ENCODE results near the gene CALHM2. TPM values are rescaled to one million over a fixed set of nuclear protein-coding genes. Genes with fewer than 3 reads are reported as not detected.

Gene CALHM2
- total and polyA plus RNA-seq, 2 donors (not counting 1 experiment from before 2014, with no cell fraction given), result 16.3 to 42.8 TPM

- Mint-ChIP-seq H3K4me1 (no peaks in the 10 kb centered on the region), H3K4me3 (no peak overlapping the region), H3K9me3 (ENCODE audit: insufficient read depth) (no peaks in the 10 kb centered on the region), H3K27ac (no peak overlapping the region), H3K27me3 (no peaks in the 10 kb centered on the region)
- TF ChIP-seq, protein P1, sequence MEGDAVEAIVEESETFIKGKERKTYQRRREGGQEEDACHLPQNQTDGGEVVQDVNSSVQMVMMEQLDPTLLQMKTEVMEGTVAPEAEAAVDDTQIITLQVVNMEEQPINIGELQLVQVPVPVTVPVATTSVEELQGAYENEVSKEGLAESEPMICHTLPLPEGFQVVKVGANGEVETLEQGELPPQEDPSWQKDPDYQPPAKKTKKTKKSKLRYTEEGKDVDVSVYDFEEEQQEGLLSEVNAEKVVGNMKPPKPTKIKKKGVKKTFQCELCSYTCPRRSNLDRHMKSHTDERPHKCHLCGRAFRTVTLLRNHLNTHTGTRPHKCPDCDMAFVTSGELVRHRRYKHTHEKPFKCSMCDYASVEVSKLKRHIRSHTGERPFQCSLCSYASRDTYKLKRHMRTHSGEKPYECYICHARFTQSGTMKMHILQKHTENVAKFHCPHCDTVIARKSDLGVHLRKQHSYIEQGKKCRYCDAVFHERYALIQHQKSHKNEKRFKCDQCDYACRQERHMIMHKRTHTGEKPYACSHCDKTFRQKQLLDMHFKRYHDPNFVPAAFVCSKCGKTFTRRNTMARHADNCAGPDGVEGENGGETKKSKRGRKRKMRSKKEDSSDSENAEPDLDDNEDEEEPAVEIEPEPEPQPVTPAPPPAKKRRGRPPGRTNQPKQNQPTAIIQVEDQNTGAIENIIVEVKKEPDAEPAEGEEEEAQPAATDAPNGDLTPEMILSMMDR (IDR thresholded peaks at IDR 0.05), result no peak
- TF ChIP-seq EZH2 (IDR thresholded peaks at IDR 0.05; ENCODE audit: borderline replicate concordance, insufficient read depth, low read depth, low read length, poor library complexity, severe bottlenecking), result no peak
- H3K27me3 ChIP-seq (replicated peaks in 1 of 4; ENCODE audit: control extremely low read depth in 1 of 4, control insufficient read depth in 3 of 4, insufficient read depth in 4 of 4, low read length in 3 of 4), result no peaks in the 10 kb centered on the region
- intact Hi-C loops (cut with micrococcal nuclease), result no loop called here
- no peak overlapping the region for H3K4me2 ChIP-seq (replicated peaks; ENCODE audit: low read depth, low read length, poor library complexity, severe bottlenecking)
- peaks cover 0 to 62% of the 10 kb centered on the region in 2 experiments for H3K36me3 ChIP-seq (replicated peaks in 1 of 2; ENCODE audit: control extremely low read depth in 1 of 2, control insufficient read depth in 1 of 2, extremely low read depth in 1 of 2, insufficient read depth in 2 of 2, low read length in 1 of 2)
- CTCF ChIA-PET, result interaction anchor here (2.9 kb wide), 1 partner anchor 12 kb away, joined by 12 read pairs; no protein-coding TSS in a partner anchor
- no peak overlapping the region for H3K4me3 ChIP-seq (ENCODE audit: control extremely low read depth in 1 of 5, extremely low read depth in 1 of 5, insufficient read depth in 1 of 5, low read depth in 2 of 5, low read length in 4 of 5)
- WGBS (ENCODE audit: insufficient coverage), result 20% methylated on average over 1 of the region's 5 CpGs
- peak overlapping the region in 1 of 2 donors; percentile 28 for H3K27ac ChIP-seq (ENCODE audit: low read length in 2 of 2)
- H2AFZ ChIP-seq (ENCODE audit: insufficient read depth, low read depth, low read length, poor library complexity, severe bottlenecking), result no peak overlapping the region
- H3K9ac ChIP-seq (ENCODE audit: low read length), result no peak overlapping the region
- POLR2A ChIA-PET, result no interaction called here
- no peaks in the 10 kb centered on the region for H3K79me2 ChIP-seq (ENCODE audit: control insufficient read depth, insufficient read depth, low read length)
- H4K20me1 ChIP-seq (ENCODE audit: control insufficient read depth, insufficient read depth, low read length, poor library complexity, severe bottlenecking), result no peaks in the 10 kb centered on the region
- ATAC-seq (ENCODE audit: low read depth) (no peak), DNase-seq (no peak)
- H3K4me1 ChIP-seq (ENCODE audit: control insufficient read depth in 2 of 2, insufficient read depth in 2 of 2, low read length in 2 of 2), result no peaks in the 10 kb centered on the region
- no peaks in the 10 kb centered on the region for H3K9me3 ChIP-seq (ENCODE audit: control extremely low read depth in 1 of 3, control insufficient read depth in 2 of 3, insufficient read depth in 1 of 3, low read length in 2 of 3)
These were observed 23.1 kb downstream of the CALHM2 start for GRCh38 chr10:103428989-103429643.

GRCh38 chr10:103427866-103428265 lies 24.3 kb downstream of the CALHM2 start:
- Histone ChIP-seq H3K27ac (ENCODE audit: low read length in 2 of 2) (no peak overlapping the region), H2AFZ (ENCODE audit: insufficient read depth, low read depth, low read length, poor library complexity, severe bottlenecking) (no peak overlapping the region), H3K4me1 (ENCODE audit: control insufficient read depth in 2 of 2, insufficient read depth in 2 of 2, low read length in 2 of 2) (no peaks in the 10 kb centered on the region), H3K79me2 (ENCODE audit: control insufficient read depth, insufficient read depth, low read length) (no peaks in the 10 kb centered on the region), H3K9me3 (ENCODE audit: control extremely low read depth in 1 of 3, control insufficient read depth in 2 of 3, insufficient read depth in 1 of 3, low read length in 2 of 3) (no peaks in the 10 kb centered on the region), H3K36me3 (replicated peaks in 1 of 2; ENCODE audit: control extremely low read depth in 1 of 2, control insufficient read depth in 1 of 2, extremely low read depth in 1 of 2, insufficient read depth in 2 of 2, low read length in 1 of 2) (peaks cover 3 to 66% of the 10 kb centered on the region in 2 experiments), H3K4me2 (replicated peaks; ENCODE audit: low read depth, low read length, poor library complexity, severe bottlenecking) (no peak overlapping the region), H3K4me3 (ENCODE audit: control extremely low read depth in 1 of 5, extremely low read depth in 1 of 5, insufficient read depth in 1 of 5, low read depth in 2 of 5, low read length in 4 of 5) (no peak overlapping the region), H3K27me3 (replicated peaks in 1 of 4; ENCODE audit: control extremely low read depth in 1 of 4, control insufficient read depth in 3 of 4, insufficient read depth in 4 of 4, low read length in 3 of 4) (no peaks in the 10 kb centered on the region), H3K9ac (ENCODE audit: low read length) (no peak overlapping the region), H4K20me1 (ENCODE audit: control insufficient read depth, insufficient read depth, low read length, poor library complexity, severe bottlenecking) (no peaks in the 10 kb centered on the region)
- intact Hi-C loops (cut with micrococcal nuclease), result no loop called here
- no peaks in the 10 kb centered on the region for H3K4me1 Mint-ChIP-seq
- no peak overlapping the region for H3K4me3 Mint-ChIP-seq
- ChIA-PET POLR2A (no interaction called here), CTCF (interaction anchor here (2.9 to 5.0 kb wide), 2 partner anchors 11 to 57 kb away, joined by 12 to 34 read pairs; no protein-coding TSS in a partner anchor)
- DNase-seq, result no peak
- 99% methylated on average over 6 of the region's 9 CpGs for WGBS (ENCODE audit: insufficient coverage)
- H3K9me3 Mint-ChIP-seq (ENCODE audit: insufficient read depth), result no peaks in the 10 kb centered on the region
- ATAC-seq (ENCODE audit: low read depth), result no peak
- H3K27ac Mint-ChIP-seq, result no peak overlapping the region
- TF ChIP-seq, protein P1 (IDR thresholded peaks at IDR 0.05), result no peak
- no peak for TF ChIP-seq EZH2 (IDR thresholded peaks at IDR 0.05; ENCODE audit: borderline replicate concordance, insufficient read depth, low read depth, low read length, poor library complexity, severe bottlenecking)
- H3K27me3 Mint-ChIP-seq, result no peaks in the 10 kb centered on the region

Measured in B cell (primary cell).